ENCODE data around the gene IGF1R. TPM values are rescaled to one million over a fixed set of nuclear protein-coding genes. Genes with fewer than 3 reads are reported as not detected.

Gene IGF1R
- total RNA-seq (2021; fragmentation: NEBNext Ultra II Directional; extraction: Animal tissue kit (Norgen Biotek cat#: 25700)) (106 and 109 TPM in 2 replicates), polyA plus RNA-seq (2011; rRNA removed) (32.9 and 59.5 TPM in 2 replicates), polyA minus RNA-seq (2011; rRNA and poly(A)+ RNA removed) (125 and 145 TPM in 2 replicates)
- polyA plus RNA-seq (2011; cell fraction: cytosol; rRNA removed), result 36.8 TPM
- polyA plus RNA-seq (2011; cell fraction: nucleus; rRNA removed), result 169 TPM
- 28.6 to 37.3 TPM (median 31.8 TPM) in 4 replicates for polyA plus RNA-seq (2012, experiment 1 of 2)
- polyA plus RNA-seq (2012, experiment 2 of 2), result 4.8 TPM
- 66.7 TPM for polyA plus RNA-seq (2013, experiment 1 of 2)
- 60.3 TPM for polyA plus RNA-seq (2013, experiment 2 of 2)
- polyA minus RNA-seq (2011; cell fraction: cytosol; rRNA and poly(A)+ RNA removed), result 186 TPM
- polyA minus RNA-seq (2011; cell fraction: nucleus; rRNA and poly(A)+ RNA removed), result 203 TPM
- long read RNA-seq, experiment 1, partial matches to known transcripts, result 5 of 47 reads
- long read RNA-seq, experiment 1, other reads (novel, unspliced or antisense), result 42 of 47 reads
- long read RNA-seq, experiment 2, partial matches to known transcripts, result 0 of 2 reads
- long read RNA-seq, experiment 2, other reads (novel, unspliced or antisense), result 2 of 2 reads

DNA sequence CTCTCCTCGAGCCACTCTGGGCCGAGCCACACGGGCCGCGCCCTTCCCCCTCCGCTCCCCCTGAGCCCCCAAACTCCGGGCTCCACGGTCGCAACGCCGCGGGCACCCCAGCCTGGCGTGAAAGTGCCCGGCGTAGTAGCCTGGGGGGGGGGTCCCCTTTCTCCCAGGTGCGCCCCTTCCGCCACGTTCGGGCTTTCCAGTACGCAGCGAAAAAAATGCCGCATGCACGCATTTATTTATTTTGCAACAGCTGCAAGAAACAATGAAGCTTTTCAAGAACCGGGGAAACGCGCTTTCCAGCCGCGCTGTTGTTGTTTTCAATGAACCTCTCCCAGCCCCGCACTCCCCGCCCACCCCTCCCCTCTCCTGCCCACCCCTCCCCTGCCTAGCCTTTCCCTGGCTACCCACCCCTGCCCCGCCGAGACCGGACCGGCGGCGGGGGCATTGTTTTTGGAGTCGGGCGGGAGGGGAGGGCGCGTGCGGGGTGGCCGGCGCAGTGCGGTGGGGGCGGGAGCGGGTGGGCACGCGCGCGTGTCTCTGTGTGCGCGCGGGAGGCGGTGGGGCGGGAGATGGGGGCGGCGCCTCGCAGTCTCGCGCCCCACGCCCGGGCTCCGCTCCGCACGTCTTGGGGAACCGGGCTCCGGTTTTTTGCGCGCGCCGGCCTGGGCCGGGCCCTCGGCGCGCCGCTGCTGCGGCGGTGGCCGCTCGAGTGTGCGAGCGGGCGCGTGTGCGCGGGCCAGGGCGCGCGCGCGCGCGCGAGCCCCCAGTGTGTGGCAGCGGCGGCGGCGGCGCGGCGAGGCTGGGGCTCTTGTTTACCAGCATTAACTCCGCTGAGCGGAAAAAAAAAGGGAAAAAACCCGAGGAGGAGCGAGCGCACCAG lies at the start of gene IGF1R:
Gene IGF1R, plus strand, starts transcription at position 766 of the 880 bp plus-strand sequence. CDS start 1,043 bp downstream, outside the sequence.
- H3K4ac ChIP-seq (replicated peaks; ENCODE audit: insufficient read length, low read depth, low read length), result no peak within 1 kb of the TSS
- peaks cover 31 to 50% of the 10 kb centered on the region in 2 experiments for H3K79me2 ChIP-seq (ENCODE audit: control insufficient read depth in 1 of 2, insufficient read depth in 2 of 2, low read length in 2 of 2)
- 1% methylated on average over 20 of the region's 106 CpGs; no CpG with 5 or more reads in 1 of the 2 experiments for WGBS, 2 experiments (ENCODE audit: extremely low coverage in 1 of 2, insufficient coverage in 1 of 2, insufficient read length in 1 of 2, insufficient replicate concordance in 2 of 2, low coverage in 1 of 2, low lambda C conversion rate in 2 of 2, missing lambda C conversion rate in 1 of 2)
- ChIA-PET POLR2A (ENCODE audit: partially characterized antibody) (interaction anchor here (0.6 to 2.5 kb wide), 9 partner anchors 11 to 152 kb away, joined by 3 to 8 read pairs (median 4); no protein-coding TSS in a partner anchor), CTCF (ENCODE audit: partially characterized antibody) (interaction anchor here (0.7 to 6.8 kb wide), 10 partner anchors 11 to 256 kb away, joined by 3 to 100 read pairs (median 4); no protein-coding TSS in a partner anchor)
- H4K5ac ChIP-seq (ENCODE audit: insufficient read length, low read depth, low read length), result peak within 1 kb of the TSS; percentile 79
- H3K27ac ChIP-seq (ENCODE audit: low read depth, low read length), result peak within 1 kb of the TSS; percentile 85
- peak within 1 kb of the TSS; percentile 64 to 89 (median 83) for H3K4me3 ChIP-seq (ENCODE audit: extremely low read depth in 1 of 4, insufficient read depth in 2 of 4, low read depth in 3 of 4, low read length in 4 of 4)
- H3K23ac ChIP-seq (ENCODE audit: insufficient read length), result no peak within 1 kb of the TSS
- peaks cover 3% of the 10 kb centered on the region; the same call in 1 of the 2 replicates for H3K79me1 ChIP-seq (ENCODE audit: low read depth, low read length)
- H3K36me3 ChIP-seq (ENCODE audit: control insufficient read depth in 2 of 4, insufficient read depth in 4 of 4, low read length in 3 of 4), result no peaks in the 10 kb centered on the region
- no peak within 1 kb of the TSS for H2AFZ ChIP-seq (ENCODE audit: low read length)
- H4K20me1 ChIP-seq (replicated peaks in 1 of 2; ENCODE audit: control insufficient read depth in 1 of 2, insufficient read depth in 2 of 2, low read length in 2 of 2), result peaks cover 7 to 14% of the 10 kb centered on the region in 2 experiments
- peak within 1 kb of the TSS; percentile 58 to 87 (median 79) for H3K9ac ChIP-seq (replicated peaks in 1 of 4; ENCODE audit: extremely low read depth in 1 of 4, low read depth in 3 of 4, low read length in 3 of 4)
- peaks cover 1 to 6% (median 4%) of the 10 kb centered on the region in 4 experiments; a peak in 3 of 7 replicates for H3K4me1 ChIP-seq (replicated peaks in 1 of 4; ENCODE audit: control insufficient read depth in 3 of 4, insufficient read depth in 4 of 4, low read length in 3 of 4)
- DNase-seq (ENCODE audit: low read depth in 1 of 2, low spot score in 2 of 2), result peak in 1 of 2 experiments; percentile 89
- H2AK5ac ChIP-seq (ENCODE audit: low read depth, low read length), result no peak within 1 kb of the TSS
- H2BK5ac ChIP-seq (ENCODE audit: low read depth, low read length), result peak within 1 kb of the TSS; percentile 84; the same call in 1 of the 2 replicates
- no peak within 1 kb of the TSS for H2BK120ac ChIP-seq (replicated peaks; ENCODE audit: low read depth, low read length)
- peak within 1 kb of the TSS; percentile 91 for H4K8ac ChIP-seq (ENCODE audit: extremely low read depth, insufficient read depth, low read length)
- peak within 1 kb of the TSS; percentile 8 for H3K56ac ChIP-seq (replicated peaks; ENCODE audit: insufficient read length, low read depth, low read length)
- no peak within 1 kb of the TSS for H2BK12ac ChIP-seq (ENCODE audit: low read depth, low read length)
- H3K4me2 ChIP-seq (ENCODE audit: insufficient read depth in 1 of 2, low read depth in 2 of 2, low read length in 2 of 2), result peak within 1 kb of the TSS; percentile 85 to 94
- no peaks in the 10 kb centered on the region for H3K9me3 ChIP-seq (ENCODE audit: insufficient read depth in 2 of 2, low read depth in 1 of 2, low read length in 1 of 2)
- peak within 1 kb of the TSS; percentile 17 for H4K91ac ChIP-seq (replicated peaks; ENCODE audit: insufficient read length, low read length)
- H3K23me2 ChIP-seq (ENCODE audit: low read depth, low read length), result peaks cover 14% of the 10 kb centered on the region
- peak within 1 kb of the TSS; percentile 71; the same call in 1 of the 2 replicates for H3K18ac ChIP-seq (ENCODE audit: extremely low read depth, low read length)
- H2BK20ac ChIP-seq (ENCODE audit: low read length), result no peak within 1 kb of the TSS
- FAIRE-seq, result no peak
- H3K27me3 ChIP-seq (replicated peaks in 1 of 4; ENCODE audit: control insufficient read depth in 3 of 4, extremely low read depth in 1 of 4, insufficient read depth in 3 of 4, low read length in 3 of 4), result no peaks in the 10 kb centered on the region
- no peak within 1 kb of the TSS for H3K14ac ChIP-seq (ENCODE audit: insufficient read length)
- H2BK15ac ChIP-seq (ENCODE audit: low read length), result no peak within 1 kb of the TSS
- TF ChIP-seq TAF1 (IDR thresholded peaks at IDR 0.05; ENCODE audit: low read depth, low read length) (peak; percentile 43), CHD1 (IDR thresholded peaks at IDR 0.05; ENCODE audit: low read depth, low read length) (no peak), SIN3A (conservative IDR thresholded peaks at IDR 0.05 in 1 of 2, IDR thresholded peaks at IDR 0.05 in 1 of 2; ENCODE audit: low read depth in 1 of 2, low read length in 2 of 2) (no peak), SP1 (IDR thresholded peaks at IDR 0.05; ENCODE audit: low read depth, low read length) (peak; percentile 70), TAF7 (optimal IDR thresholded peaks at IDR 0.05; ENCODE audit: borderline replicate concordance, low read depth, low read length) (peak; percentile 46), BACH1 (IDR thresholded peaks at IDR 0.05; ENCODE audit: low read length) (peak; percentile 80), POLR2A (IDR thresholded peaks at IDR 0.05; ENCODE audit: control extremely low read depth in 1 of 2, low read depth in 2 of 2, low read length in 2 of 2) (no peak), EP300 (IDR thresholded peaks at IDR 0.05; ENCODE audit: borderline replicate concordance in 1 of 2, low read depth in 2 of 2, low read length in 2 of 2) (no peak), KDM5A (IDR thresholded peaks at IDR 0.05; ENCODE audit: low read length) (no peak)
